Measurements from ENCODE around the gene NGLY1.

NGLY1 gene

DNA sequence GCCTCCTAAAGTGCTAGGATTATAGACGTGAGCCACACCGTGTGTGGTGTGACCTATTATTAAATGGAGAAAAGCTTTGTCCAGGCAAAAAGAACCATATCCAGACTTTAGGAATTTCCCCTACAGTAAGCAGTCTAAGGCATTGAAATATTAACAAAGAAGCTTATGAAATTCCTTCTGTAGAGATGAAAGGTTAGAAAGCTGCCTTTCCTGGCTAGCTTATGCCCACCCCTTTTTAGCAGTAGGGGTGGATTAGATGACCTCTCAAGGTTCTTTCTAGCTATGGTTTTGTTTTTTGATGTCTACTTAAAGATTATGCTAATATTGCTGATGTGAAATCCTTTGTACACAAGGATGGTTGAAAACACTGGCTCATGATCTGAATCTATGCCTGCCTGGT is 20.6 kb upstream of the NGLY1 start:
- no peak for TF ChIP-seq GATA2 (IDR thresholded peaks at IDR 0.05; ENCODE audit: low read depth, low read length)
- no peak for TF ChIP-seq GATA3 (IDR thresholded peaks at IDR 0.05; ENCODE audit: low read depth, low read length)

DNA sequence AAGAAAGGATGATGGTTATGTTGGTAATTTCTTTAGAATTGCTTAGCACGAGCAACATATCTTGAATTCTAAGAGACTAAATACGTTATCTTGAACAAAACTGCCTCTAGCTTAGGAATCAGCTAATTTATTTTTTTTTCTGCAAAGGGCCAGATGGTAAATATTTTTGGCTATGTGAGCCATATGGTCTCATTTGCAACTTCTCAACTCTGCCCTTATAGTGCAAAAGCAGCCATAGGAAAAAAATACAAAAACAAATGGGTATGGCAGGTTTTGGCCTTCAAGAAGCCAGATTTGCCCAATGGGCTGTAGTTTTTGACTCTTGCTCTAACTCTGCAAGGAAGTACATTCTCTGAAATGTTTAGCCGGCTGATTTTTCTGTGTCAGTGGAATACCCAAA is 18.5 kb upstream of the NGLY1 start:
- TF ChIP-seq GATA3 (IDR thresholded peaks at IDR 0.05; ENCODE audit: low read depth, low read length) (no peak), GATA2 (IDR thresholded peaks at IDR 0.05; ENCODE audit: low read depth, low read length) (no peak)

DNA sequence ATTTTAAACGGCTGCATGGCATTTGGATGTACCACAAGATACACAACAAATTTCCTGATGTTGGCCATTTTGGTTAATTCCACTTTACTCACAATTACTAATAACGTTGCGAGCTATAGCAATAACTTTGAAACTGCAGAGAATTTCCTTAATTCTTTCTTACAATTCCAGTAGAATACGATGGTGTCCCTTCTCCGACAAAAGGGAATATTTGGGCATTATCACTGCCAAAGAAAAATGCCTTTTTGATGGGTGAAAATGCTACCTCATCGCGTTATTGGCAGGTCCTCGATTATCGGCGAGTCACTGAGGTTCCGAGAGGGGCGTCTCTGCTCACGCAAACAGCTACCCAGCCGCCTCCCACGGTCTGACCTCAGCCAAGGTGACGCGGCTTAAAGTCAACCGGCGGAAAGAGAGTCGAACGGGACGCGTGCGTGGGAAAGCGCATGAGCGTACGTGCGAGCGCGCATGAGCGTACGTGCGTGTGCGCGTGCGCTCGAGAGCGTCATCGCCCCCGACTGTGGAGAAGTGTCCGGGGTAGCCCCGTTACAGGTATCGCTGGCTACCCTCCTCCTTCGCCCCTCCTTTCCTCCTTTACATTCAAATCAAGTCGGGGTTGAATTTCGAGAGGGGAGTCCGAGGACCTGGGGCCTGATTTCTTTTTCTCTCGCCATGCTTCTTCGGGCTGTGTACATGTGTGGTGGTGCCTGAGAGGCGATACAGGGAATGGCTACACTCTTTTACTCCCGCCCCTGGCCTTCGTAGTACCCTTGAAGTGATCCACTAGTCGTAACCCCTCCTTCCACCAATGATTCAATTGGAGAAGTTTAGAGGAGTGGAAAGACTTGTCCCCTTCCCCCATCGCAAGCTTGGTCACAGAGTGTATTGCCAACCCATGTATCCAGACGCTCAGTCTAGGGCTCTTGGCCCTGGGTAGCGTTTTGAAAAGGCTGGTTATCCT is 6.6 kb upstream of the NGLY1 start, which contains the start of gene OXSM:
TSS of gene OXSM (plus strand) at position 495 of the 961 bp plus-strand sequence. CDS start 931 bp downstream, outside the sequence.
- TF ChIP-seq GATA3 (IDR thresholded peaks at IDR 0.05; ENCODE audit: low read depth, low read length) = no peak
- TF ChIP-seq GATA2 (IDR thresholded peaks at IDR 0.05; ENCODE audit: low read depth, low read length) = no peak

DNA sequence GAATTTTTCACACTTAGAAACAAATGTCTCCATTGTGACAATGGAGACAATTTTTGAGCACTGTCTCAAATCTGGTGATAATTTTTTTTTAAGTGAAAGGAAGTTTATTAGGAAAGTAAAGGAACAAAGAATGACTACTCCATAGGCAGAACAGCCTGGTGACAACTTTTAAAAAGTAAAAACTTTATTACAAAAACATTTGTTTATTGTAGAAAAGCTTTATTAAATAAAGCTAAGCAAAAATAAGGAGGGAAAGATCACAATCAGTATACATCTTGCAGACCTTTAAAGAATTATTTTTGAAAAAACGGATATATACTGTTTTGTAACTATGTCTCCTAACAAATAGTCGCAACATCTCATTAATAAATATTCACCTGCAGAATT is 6.0 kb upstream of the NGLY1 start:
- TF ChIP-seq GATA3 (IDR thresholded peaks at IDR 0.05; ENCODE audit: low read depth, low read length) (no peak), GATA2 (IDR thresholded peaks at IDR 0.05; ENCODE audit: low read depth, low read length) (no peak)

DNA sequence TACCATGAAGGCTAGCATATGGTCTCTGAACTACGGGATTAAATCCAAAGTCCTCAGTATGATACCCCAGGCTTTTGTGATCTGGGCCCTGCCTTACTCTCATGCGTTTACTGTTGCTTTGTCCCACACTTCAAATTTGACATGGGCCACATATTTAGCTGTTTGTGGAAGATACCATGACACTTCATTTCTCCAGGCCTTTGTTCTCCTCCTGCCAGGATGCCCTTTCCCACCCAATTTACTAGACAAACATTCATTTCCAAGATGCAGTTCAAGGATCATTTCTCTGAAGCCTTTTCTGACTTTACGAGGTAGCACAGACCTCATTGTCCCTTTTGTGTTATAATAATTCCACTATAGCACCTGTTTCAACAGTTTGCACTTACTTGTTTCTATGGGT is 4.4 kb upstream of the NGLY1 start:
- TF ChIP-seq GATA2 (IDR thresholded peaks at IDR 0.05; ENCODE audit: low read depth, low read length) (no peak), GATA3 (IDR thresholded peaks at IDR 0.05; ENCODE audit: low read depth, low read length) (no peak)

DNA sequence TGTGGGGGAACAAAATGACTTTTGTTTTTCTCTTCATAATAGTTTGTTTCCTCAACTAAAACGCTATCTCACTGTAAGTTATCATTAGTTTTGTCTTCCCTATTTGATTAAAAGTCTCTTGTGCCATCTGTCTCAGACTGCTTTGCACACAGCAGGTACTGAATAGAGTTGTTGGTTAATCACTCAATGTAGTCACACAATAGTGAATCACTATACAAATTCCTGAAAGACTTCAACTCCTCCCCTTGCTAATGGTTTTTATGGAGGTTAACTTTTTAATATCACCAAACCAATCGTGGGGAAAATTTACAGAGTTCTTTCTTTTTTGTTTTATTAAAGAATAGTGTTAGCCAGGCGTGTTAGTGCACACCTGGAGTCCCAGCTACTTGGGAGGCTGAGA is 2.6 kb upstream of the NGLY1 start:
- no peak for TF ChIP-seq GATA3 (IDR thresholded peaks at IDR 0.05; ENCODE audit: low read depth, low read length)
- no peak for TF ChIP-seq GATA2 (IDR thresholded peaks at IDR 0.05; ENCODE audit: low read depth, low read length)

DNA sequence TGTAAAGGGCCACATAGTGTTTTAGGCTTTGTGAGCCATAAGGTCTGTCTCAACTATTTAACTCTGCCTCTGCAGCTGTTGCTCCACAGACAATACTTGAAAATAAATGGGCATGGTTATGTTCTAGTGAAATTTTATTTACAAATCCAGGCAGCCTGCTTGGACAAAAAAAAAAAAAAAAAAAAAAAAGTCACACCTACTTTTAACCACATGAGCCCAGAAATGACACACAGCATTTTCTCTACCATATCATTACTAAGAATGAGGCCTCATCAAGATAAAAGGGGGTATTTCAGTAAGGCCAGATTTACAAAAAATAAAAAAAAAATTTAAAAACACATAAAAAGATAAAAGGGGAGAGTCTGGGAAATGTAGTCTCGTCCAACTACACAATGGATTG is 1.7 kb upstream of the NGLY1 start:
- TF ChIP-seq GATA2 (IDR thresholded peaks at IDR 0.05; ENCODE audit: low read depth, low read length) = no peak
- no peak for TF ChIP-seq GATA3 (IDR thresholded peaks at IDR 0.05; ENCODE audit: low read depth, low read length)

DNA sequence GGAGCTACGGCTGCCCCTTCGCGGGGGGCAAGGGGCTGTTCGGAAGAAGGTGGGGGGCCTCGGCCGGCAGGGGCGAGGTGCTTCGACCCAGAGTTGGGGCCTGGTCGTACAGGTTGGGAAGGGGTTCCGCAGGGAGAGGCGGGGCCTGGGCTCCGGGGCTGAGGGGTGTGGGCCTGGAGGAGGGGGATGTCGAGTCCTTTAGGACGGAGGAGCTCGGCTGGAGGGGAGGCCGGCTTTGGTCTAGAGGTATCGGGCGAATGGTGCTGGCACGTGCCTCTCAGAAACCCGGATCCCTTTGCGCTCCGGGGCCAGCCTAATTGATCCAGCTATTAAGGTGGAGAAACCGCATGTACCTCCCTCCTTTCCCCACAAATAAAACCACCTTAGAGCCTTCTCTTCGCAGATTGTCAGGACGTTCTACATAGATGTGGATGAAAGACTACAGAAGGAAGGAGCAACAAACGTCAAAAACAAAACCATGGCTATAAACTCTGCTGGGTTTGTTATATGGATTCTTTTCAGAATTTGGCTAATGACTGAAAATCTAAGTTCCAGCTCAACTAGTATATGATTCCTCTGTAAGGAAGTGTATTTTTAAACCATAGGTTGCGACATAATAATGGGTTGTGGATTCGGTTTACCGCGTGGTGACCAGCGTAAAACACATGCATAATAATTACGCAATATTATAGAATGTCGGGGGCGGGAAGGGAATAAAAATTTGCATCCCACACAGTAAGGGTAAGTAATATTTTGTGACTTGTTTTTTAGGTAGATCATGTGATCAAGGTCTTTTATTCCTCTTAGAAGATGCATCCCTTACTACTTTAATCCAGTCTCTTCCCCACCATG is 644 bp upstream of the NGLY1 start:
- TF ChIP-seq GATA2 (IDR thresholded peaks at IDR 0.05; ENCODE audit: low read depth, low read length) = no peak
- no peak for TF ChIP-seq GATA3 (IDR thresholded peaks at IDR 0.05; ENCODE audit: low read depth, low read length)

DNA sequence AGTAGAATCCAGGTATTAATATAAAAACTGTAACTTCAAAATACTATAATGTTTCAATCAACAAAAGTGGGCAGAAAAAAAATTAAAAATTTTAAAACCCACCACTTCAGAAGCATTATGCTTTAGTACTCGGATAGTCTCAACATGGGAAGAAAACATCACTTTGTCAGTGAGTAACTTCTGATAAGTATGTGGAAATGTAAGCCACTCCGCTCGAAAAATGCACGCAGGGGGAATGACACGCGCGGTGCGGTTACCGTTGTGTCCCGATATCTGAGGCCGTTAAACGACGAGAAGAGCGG is 656 bp downstream of the NGLY1 start:
- TF ChIP-seq GATA3 (IDR thresholded peaks at IDR 0.05; ENCODE audit: low read depth, low read length) (no peak), GATA2 (IDR thresholded peaks at IDR 0.05; ENCODE audit: low read depth, low read length) (no peak)

DNA sequence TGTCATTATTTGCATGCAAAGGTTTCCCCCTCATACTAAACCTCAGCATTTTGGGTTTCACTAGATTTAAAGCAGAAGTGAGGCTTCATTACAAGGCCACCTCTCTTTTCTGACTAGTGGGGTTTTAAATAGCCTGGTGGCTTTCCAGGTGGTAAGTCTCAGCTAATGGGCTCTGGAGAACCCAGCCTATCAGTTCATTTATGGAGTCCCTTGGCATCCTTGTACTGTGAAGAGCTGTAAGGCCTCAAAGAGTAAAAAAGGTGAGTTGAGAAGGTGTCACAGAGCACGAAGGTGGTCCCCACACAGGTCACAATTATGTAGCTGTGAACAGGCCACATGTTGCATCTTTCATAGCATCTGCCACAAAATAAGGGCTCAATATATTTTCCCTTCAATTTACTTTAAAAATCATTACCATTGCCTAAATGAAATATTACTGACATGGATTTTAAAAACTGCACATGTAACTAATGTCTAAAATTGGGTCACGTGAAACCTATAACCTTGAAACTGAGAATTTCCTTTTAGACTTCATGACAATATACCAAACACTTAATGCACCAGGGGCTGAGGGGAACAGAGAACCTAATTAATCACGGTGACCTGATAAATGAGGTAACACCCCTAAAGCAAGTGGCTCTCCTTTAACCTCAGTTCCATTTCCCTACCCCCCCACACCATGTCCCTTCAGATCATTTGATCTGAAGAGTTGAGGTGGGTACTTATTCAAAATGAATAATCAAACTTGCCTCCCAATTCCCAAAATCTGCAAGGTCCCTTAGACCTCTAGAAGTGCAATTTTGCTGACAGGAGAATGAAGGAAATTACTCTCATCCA is 1.3 kb downstream of the NGLY1 start:
- no peak for TF ChIP-seq GATA2 (IDR thresholded peaks at IDR 0.05; ENCODE audit: low read depth, low read length)
- no peak for TF ChIP-seq GATA3 (IDR thresholded peaks at IDR 0.05; ENCODE audit: low read depth, low read length)

DNA sequence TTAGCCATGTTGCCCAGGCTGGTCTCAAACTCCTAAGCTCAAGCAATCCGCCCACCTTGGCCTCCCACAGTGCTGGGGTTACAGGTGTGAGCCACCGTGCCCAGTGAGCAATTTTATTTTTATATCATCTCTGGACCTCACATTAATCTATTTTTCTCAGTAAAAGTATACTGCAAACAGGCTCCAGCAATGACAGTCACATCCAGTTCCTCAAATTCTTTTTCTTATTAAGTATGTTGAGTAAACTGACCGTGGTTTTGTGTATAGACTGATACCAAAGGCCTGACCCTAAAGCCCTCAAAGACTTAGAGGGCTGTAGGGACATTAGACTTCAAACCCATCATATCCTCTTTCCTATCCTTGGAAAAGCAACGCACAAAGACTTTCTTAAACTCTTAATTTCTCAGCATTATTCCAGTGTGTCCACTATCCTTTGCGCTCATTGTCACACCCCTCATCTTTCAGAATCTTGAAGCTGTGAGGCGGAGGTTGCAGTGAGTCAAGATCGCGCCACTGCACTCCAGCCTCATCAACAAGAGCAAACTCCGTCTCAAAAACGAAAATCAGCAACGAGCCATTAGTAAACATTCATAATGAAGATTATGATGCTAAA is 2.0 kb downstream of the NGLY1 start:
- no peak for TF ChIP-seq GATA3 (IDR thresholded peaks at IDR 0.05; ENCODE audit: low read depth, low read length)
- TF ChIP-seq GATA2 (IDR thresholded peaks at IDR 0.05; ENCODE audit: low read depth, low read length) = no peak

DNA sequence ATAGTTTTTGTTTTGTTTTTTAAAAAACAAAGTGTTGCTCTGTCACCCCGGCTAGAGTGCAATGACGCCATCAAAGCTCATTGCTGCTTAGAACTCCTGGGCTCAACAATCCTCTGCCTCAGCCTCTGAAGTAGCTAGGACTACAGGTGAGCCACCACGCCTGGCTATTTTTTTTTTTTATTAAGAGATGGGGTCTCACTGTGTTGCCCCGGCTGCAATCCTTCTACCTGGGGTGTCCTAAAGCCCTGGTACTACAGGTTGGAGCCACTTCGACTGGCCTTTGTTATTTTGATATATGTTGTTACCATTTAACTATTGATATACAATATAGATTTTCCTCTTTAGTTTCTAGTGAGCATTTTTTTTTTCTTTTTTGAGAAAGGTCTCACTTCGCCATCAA is 2.6 kb downstream of the NGLY1 start:
- TF ChIP-seq GATA2 (IDR thresholded peaks at IDR 0.05; ENCODE audit: low read depth, low read length) (no peak), GATA3 (IDR thresholded peaks at IDR 0.05; ENCODE audit: low read depth, low read length) (no peak)

DNA sequence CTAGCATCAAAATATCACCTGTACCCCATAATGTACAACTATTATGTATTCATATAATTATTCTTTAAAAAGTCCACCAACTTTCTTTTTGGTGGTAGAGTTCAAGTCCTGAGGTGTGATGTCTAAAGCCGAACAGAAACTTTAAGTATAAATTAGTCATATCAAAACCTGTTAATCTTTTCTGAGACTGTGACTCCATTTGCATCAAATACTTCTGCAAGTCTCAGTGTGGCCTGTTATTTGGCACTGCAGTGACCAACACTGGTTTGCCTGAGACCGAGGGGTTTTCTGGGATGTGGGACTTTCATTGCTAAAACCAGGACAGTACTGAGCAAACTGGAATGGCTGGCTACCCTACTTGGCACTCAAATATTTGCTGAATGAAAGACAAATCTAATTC is 7.3 kb downstream of the NGLY1 start:
- no peak for TF ChIP-seq GATA2 (IDR thresholded peaks at IDR 0.05; ENCODE audit: low read depth, low read length)
- TF ChIP-seq GATA3 (IDR thresholded peaks at IDR 0.05; ENCODE audit: low read depth, low read length) = no peak
